SKM-1 treated with dmso at 0.1 percent for 144 hours (cell line): ENCODE data around the gene NFIX.

Experiments used
- DNase-seq: peaks from one replicate; lab custom pipeline; 2025; ENCODE audit not compliant: unreplicated experiment; lab: John Stamatoyannopoulos, UW

Gene NFIX

DNA sequence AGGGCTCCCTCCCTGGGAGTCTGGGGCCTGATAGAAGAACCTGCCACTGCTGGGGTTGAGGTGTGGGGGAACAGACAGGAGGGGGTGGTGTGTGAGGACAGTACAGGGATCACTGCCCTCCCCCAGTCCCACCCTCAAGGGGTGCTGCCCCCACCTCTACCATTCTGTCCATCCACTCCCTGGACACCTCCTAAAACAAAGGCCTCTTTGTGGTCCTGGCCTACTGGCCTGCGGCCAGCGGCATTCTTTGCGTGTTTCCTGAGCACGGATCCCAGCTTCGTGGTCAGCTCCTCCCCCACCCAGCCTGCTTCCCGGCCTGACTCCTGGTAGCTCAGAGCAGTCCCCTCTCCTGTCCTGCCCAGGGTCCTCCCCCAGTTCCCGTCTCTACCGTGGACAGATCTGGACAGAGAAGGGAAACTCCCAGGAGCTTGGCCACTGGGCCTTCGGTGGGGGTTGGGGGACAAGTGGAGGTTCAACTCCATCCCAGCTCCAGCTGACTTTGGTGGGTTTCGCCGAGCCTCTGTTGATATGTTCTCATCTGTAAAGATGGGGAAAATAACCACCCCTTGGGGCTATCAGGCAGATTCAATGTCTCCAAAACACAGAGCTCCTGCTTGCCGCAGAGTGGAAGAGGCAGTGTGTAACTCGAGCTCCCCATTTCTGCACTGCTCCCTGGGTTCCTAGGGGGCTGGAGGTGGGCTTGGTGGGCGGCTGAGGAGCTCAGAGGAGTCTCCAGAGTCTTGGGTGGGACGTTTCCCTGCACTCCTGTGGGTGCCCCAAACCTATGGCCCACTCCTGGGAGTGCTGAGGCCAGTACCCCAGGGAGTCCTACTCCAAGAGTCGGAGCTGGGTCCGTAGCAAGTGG lies 58.7 kb downstream of the NFIX start:
- DNase-seq = no peak

DNA sequence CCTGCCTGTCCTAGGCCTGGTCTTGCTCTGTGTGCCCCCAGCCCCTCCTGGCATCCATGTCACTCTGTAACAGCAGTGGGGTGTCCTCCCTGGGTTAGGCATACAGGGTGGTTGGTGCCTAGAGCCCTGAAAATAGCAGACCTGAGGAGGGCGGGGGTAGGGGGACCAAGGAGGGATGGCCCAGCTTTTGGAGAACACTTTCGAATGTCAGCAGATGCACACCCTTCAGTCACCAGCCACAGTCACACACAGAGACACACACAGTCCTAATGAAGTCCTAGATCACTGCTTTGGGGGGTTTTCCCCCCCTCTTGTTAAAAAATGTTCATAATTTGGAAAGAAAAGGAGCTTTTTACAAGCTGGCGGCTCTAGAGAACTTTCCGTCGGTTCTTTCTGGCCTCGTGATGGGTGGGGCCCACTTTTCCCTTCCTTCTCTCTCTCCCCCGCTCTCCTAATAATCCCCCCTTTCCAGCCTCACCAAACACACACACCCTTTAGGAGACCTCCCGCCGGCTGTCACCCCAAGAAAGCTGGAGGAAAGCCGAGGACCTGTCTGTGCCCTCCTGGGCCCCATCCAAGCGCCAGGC lies 59.4 kb downstream of the NFIX start:
- no peak for DNase-seq

DNA sequence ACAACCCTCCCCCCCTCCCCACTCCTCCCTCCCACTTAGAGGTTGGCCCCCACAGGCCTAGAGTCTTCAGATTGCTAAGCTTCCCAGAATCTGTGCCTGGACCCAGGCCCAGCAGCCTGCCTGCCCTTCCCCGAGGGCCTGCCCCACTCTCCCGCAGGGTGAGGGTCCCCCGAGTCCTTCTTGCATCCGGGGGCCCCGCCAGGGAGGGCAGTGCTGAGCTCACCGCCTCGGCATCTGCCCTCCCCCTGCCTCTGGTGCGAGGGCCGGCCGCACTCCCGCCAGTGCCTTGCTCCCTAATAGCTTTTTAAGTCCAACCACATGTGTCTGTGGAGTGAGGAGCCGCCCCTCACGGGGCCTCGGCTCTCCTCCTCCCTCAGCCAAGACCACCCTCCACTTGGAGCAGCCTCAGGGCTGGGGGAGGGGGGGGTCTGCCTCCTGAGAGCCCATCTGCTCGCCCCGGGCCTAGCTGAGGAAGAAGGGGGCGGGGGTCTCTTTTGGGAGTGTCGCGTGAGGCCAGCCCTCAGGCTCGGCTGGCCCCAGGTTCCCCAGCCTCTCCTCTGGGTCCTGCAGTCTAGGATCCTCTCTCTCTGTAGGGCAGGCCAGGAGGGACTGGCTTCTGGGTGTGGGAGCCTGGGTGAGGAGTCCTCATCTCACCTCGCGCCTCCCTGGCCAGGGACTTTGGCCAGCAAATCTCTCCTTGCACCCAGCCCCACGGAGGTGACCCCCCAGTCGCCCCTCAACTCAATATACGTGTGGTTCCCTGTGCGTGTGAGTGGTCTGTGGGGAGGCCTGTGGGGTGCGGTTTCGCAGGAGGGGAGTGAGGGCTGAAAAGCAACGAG lies 60.2 kb downstream of the NFIX start:
- no peak for DNase-seq

DNA sequence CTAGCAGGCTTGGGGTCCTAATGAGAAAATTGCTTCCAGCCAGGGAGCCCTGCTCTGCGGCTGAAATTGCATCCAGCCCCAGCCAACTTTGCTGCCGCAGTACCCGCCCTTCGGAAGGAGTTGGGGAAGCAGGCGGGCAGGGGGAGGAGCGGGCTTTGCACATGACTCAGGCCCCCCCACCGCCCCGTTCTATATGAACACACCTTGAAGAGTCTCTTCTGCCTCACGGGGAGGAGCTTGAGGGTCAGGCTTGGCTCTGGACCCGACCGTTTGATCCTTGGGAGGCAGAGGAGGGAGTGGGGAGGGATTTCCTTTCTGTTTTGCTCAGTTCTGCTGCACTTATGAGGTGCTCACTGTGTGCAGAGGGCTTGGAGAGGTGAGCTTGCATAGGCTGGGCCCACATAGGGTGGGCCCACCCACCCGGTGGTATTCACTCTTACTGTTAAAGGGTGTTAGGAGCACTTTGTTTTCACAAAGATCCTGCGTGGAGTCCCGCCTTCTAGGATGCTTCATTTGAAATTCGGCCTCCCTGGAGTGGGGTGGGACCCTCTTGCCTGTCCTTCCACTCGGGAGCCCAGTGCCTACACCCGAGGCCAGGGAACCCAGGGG lies 60.9 kb downstream of the NFIX start:
- DNase-seq = no peak

DNA sequence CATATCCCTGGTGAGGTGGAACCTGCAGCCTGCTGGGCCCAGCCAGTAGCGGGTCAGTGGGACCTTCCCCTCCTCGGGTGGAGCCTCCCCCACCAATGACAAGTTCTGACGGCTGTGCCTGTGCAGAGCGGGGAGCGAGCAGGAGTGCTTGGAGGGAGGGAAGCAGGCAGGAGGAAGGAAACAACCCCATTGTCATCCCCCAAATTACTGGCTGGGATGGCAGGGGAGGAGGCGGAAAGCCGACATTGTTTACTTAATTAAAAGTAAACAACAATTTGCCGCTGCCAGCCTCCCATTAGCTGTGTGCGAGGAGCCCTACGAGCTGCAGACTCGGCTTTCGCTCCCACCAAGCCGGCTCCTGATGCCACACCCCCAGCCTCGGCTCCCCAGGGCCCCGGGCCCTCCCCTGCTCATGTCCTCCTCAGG lies 61.9 kb downstream of the NFIX start:
- DNase-seq = no peak

DNA sequence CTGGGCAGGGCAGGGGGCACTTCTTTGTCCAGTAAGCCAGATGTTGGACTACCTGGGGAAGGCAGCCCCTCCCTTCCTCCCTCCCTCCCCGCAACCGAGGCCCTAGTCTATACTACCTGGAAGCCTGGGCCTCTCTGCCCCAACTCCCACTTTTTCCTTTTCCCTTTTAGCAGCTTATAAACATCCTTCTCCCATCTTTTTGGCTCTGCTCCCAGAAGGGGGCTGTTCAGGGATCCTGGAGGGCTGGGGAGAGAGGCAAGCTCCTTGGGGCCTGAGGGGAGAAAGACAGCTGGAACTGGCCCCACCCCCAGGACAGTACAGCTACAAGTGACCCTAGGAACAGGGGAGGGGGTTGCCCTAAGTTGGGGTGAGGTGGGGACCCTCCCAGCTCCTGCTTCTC lies 62.5 kb downstream of the NFIX start:
- DNase-seq = no peak

DNA sequence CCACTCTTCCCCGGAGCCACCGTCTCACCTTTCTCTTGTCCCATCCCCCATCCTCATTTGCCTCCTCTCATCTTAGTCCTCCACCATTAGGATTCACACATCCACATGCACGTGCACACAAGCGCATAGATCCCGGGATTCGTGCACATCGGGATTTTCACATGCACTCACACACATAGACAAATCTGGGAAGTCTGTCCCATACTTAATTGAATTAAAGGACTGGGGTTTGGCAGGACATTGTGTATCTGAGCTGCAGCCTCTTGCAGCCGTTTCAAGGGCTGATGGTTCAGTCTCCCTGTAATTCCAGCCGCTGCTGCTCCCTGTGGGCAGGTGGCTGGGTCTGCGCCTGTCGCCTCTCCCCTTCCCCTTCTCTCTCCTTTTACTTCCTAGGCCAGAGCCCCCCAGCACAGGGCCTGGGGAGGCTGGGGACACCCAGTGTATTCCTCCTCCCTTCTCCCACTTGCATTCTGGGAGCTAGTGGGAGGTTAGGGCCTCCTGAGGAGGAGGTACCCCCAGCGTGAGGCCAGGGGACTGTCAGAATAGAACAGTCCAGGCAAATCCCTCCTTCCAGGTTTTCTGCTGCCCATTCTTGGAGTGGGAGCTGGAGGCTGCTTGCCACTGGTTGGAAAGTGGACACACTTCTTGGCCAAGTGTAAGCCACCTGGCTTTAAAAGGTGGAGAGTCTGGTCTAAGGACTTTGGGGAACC lies 63.8 kb downstream of the NFIX start:
- DNase-seq = no peak

DNA sequence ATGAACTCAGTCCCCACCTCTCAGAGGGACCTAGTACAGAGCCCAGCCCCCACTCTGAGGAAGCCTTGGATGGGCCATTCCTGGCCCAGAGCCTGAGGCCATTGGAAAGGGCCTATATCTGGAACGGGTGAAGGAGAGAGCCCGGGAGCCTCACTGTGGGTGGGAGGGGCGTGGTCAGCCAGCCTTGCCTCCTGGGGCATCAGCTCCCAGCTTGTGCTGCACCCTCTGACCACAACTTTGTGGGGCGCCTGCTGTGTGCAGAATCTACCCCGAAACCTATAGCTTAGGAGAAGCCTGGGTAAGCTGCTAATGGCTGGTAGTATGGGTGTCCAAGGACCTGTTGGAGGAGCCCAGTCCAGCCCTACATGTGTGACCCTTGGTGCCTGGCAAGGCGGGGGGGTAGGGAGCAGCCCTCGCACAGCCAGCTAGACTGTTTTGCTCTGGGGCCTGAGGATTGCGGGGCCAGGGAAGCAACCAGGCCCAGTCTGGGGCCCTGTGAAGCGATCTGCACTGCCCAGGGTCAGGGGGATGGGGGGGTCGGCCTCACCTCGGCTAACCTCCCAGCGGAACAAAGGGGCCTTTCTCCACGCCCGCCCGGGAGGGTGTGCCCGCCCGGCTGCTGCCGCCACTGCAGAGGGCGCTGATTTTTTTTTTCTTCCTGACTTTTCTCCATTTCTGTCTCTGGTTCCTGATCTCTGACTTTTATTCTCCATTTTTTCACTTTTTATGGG lies 65.1 kb downstream of the NFIX start:
- no peak for DNase-seq

DNA sequence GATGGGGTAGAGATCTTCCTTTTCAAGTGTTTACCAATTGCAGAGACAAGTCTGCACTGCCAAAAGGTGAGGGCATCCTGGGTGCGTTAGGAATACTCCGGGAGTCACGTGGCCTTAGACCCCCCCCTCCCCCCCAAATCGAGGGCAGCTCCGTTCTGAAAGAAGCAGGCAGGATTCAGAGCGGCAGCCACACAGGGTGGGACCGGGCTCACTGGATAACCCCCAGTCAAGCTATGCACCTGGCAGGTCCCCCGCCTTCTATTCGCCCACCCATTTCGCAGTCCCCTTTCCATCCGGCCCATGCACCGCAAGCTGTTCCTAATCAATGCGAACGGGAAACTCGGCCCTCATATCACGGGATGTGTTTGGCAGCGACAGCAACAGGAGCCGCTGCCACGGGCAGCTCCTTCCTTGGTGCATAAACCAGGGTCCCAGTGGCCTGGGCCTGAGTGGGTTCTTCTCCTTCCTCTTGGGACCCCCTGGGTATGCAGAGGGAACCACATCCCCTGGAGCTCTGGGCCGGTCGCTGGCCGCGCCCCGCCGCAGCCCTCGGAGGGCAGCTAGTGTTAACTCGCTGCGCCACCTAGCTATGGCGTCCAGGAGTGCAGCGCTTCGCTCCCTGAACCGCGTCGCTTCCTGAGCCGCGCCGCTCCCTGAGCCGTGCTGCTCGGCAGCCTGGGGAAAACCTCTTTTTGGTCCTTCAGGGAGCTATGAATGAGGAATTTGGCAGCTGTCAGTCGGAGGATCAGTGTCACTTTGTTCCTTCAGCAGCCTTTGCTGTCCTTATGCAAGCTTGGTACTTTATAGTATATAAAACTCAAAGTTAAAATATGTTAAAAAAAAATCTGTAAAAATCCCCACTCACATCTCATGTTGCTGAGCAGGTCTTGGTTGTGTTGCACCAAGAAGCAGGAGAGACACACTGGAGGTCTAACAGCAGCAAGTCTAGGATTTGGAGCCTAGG lies 66.0 kb downstream of the NFIX start:
- peak; percentile 61 for DNase-seq

DNA sequence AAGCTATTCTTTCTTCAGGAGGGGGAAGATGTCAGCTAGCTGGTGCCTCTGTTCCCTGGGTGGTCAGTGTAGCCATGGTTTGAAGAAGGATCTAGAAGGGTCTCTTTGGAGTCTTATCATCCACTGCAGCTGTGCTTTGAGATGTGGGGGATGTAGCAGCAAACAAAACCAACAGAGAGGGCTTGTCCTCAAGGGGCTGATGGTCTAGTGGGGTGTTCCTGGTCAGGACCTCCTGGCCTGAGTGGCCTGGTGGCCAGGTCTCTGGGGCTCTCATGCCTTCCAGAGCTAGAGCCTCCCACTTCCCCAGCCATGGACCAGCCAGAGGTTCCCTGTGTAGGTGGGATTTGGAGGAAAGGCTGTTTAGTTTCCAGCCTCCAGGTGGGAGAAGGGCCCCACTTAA lies 67.0 kb downstream of the NFIX start:
- no peak for DNase-seq

DNA sequence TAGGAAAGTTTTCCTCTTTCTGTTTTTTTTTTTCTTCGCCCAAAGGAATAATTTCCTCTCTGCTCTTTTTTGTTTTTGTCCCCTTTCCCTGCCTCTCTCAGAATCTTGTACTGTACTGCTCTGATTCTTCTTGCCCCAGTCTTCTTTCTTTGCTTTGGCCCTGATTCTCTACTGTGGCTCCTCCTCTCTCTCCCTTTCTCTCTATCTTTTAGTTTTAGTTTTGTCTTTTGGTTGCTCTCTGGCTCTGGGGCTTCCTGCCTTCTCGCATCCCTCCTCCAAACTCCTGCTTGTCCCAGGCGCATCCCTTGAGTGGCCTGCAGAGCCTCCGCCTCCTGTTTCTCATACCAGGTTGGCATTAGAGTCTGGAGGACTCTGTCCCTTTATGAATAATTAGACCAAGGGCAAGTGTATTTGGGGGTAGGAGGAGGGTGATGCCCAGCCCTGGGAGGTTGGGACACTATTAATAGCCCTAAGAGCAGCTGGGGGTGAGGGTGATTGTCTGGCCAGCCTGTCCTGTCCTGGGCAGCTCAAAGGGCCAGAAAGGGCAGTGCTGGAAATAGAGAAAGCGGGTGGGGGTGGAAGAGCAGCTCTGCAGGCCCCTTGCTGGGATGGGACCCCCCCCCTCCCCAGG lies 68.3 kb downstream of the NFIX start:
- DNase-seq = no peak

DNA sequence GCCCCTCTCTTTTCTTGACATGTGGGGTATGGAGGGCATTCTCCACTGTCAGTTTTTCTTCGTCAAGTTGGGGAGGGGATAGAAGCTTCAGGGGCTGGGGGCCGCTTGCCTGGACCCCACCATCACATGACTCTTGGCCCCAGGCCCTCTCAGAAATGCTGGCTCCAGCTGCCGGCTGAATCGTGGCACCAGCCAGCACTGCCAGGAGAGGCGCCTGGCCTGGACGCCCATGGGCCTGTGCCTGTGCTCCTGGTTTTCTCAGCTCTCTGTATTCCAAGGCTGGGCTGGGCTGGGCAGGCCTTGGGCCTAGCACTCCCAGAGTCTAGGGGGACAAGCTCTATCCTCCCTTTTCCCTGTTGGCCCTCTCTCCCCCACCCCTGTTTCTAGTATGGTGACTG lies 68.8 kb downstream of the NFIX start:
- no peak for DNase-seq

DNA sequence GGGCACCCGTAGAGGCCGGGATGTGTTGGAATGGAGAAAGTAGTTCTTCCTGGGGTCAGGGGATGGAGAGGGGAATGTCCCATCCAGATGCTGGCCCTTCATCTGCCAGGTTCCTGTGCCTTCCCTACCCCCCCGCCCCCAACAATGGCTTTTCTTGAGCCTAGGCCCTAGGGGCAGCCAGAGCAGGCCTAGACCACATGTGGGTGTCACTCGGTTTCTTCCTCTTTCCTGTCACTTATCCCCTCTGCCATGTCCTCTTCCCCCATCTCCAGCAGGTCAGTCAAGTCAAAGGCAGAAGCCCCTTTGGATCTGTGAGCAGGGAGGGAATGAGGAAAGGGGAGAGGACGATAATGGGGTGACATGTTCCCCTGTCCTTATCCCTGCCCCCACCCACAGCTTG lies 71.0 kb downstream of the NFIX start:
- DNase-seq = peak; percentile 16

DNA sequence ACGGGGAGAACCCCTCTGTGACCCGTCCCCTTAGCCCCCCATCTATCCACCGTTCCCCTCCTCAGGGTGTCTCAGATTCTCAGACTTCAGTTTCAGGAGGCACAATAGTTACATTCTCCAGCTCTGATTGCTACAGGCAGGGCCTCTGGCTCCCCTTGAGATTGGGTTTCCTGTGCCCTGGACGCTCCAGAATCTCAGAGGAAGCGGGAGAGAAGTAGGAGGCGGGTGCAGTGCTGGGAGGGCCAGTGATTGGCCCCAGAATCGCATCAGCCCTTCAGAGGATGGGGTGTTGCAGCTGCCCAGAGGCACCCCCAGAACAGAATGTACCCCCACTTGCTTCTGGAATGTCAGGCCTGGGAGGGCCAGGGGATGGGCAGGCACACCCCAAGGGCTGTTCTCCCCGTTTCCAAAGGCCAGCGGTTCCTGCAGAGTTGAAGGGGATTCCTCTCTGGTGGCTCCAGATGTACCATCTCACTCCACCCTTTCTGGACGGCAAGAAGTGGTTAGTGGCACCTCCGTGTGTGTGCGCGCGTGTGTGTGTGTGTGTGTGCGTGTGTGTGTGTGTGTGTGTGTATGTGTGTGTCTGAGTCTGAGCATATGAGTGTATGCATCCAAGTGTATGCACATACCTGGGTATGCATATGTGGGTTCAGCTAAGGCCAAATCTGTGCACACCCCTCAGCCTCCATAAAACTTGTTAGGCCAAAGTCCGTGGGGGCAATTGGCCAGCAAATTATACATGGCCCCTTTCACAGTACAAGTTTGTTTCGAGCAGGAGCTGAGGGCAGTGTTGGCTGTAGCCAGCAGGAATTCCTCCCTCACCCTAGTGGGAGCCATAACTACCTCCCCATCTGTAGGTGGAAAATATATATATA lies 71.9 kb downstream of the NFIX start:
- no peak for DNase-seq

DNA sequence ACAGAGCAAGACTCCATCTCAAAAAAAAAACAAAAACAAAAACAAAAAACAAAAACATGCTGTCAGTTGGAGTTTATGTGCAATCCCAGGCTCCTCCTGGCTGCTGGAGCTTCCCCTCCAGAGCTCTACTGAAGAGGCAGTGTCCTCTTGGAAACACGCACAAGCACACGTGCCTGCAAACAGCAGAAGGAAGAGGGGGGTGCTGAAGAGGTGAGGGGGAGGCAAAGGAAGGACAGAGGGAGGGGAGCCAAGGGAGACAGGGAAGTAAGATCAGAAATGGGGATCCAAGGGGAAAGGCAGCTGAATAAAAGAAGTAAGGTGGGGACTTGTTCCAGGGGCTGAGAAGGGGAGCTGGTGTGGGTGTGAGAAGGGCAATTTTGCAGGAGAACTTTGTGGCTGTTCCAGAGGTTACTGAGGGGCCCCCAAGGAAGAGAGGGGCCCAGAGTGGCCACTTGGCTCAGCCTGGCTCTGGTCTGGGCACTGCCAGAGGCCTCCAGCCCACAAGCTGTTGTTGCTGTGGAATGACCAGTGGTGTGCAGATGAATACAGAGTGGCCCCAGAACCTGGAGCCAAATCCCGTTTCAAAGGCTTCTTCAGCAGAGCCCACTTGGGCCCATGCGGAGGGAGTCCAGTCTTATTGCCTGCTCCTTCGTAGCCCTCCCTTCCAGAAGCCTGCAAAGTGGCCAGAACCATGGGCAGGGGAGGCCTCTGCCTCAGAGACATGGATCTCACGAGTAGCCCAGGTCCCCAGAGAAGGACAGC lies 73.0 kb downstream of the NFIX start:
- no peak for DNase-seq

DNA sequence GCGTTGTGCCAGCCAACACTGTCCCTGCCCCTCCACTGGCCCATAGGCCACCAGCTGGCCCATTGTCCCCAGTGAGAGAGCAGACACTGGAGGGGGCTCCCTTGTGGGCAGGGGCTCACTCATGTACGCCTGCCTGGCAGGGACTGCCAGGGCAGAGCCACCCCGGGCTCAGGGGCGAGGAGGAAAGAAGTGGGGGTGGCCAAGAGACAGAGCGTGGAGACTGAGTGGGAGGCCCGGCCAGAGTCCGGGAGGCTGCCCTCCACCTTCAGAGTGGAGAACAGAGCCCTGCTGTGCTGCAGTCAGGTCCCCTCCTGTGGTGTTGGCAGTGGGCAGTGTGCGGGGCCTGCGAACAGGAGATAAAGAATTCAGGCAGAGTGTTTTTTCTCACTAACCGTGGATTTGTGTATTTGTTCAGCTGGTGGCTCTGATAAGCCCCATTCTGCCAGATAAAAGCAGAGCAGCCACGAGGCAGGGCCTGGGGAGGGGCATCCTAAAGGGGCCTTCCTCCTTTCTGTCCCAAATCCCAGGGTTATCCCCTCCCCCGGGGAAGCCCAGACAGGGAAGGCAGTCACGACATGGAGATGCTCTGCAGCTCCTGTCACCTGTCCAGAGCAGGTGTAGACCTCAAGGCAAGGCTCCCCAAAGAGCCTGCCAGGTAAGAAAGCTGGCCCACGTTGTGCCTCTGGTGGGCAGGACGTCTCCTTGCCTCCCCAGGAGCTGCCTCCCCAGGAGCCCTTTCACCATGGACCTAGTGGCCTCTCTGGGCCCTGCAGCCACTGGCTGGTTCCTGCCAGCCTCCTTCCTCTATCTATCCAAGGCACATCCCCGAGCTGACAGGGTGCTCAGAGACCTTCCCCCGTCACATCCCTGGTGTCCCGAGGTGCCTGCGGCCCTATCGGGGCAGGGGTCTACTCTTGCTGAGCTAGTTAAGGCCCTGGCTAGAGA lies 74.4 kb downstream of the NFIX start:
- DNase-seq = no peak
